ENCODE data around the gene SLC13A5. TPM values are rescaled to one million over a fixed set of nuclear protein-coding genes. Genes with fewer than 3 reads are reported as not detected.

Gene SLC13A5
- total RNA-seq, 4 donors from 2014 or later, result 0.39 TPM; not detected in 3

DNA sequence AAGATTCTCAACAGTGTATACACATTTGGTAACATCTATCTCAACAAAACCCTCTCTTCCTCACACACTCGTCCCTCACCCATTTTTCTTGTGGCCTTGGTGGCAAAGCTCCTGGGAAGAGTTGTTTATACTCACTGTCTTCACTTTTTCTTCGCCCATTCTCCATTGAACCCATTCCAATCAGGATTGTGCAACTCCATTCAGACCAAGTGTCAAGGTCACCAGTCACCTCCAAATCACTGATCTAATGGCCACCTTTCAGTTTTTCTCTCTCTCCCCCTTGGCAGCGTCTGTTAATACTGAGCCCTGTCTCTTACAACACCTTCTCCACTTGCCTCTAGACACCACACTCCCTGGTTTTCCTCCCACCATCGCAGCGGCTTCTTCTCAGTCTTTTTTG is 8.6 kb upstream of the SLC13A5 start:
- no peak overlapping the region for H3K4me3 ChIP-seq
- no peaks in the 10 kb centered on the region for H3K4me1 ChIP-seq
- WGBS, 2 donors (ENCODE audit: low coverage in 1 of 2), result 62 to 73% methylated on average over 5 of the region's 5 CpGs
- no peak overlapping the region for H3K27ac ChIP-seq
- H3K36me3 ChIP-seq, result no peaks in the 10 kb centered on the region
- TF ChIP-seq, protein P1, sequence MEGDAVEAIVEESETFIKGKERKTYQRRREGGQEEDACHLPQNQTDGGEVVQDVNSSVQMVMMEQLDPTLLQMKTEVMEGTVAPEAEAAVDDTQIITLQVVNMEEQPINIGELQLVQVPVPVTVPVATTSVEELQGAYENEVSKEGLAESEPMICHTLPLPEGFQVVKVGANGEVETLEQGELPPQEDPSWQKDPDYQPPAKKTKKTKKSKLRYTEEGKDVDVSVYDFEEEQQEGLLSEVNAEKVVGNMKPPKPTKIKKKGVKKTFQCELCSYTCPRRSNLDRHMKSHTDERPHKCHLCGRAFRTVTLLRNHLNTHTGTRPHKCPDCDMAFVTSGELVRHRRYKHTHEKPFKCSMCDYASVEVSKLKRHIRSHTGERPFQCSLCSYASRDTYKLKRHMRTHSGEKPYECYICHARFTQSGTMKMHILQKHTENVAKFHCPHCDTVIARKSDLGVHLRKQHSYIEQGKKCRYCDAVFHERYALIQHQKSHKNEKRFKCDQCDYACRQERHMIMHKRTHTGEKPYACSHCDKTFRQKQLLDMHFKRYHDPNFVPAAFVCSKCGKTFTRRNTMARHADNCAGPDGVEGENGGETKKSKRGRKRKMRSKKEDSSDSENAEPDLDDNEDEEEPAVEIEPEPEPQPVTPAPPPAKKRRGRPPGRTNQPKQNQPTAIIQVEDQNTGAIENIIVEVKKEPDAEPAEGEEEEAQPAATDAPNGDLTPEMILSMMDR (IDR thresholded peaks at IDR 0.05), result no peak
- TF ChIP-seq POLR2AphosphoS5 (IDR thresholded peaks at IDR 0.05) (no peak), EP300 (IDR thresholded peaks at IDR 0.05) (no peak), POLR2A (IDR thresholded peaks at IDR 0.05) (no peak)
- H3K27me3 ChIP-seq, result peaks cover 58% of the 10 kb centered on the region
- no peaks in the 10 kb centered on the region for H3K9me3 ChIP-seq
- no peak for ATAC-seq

DNA sequence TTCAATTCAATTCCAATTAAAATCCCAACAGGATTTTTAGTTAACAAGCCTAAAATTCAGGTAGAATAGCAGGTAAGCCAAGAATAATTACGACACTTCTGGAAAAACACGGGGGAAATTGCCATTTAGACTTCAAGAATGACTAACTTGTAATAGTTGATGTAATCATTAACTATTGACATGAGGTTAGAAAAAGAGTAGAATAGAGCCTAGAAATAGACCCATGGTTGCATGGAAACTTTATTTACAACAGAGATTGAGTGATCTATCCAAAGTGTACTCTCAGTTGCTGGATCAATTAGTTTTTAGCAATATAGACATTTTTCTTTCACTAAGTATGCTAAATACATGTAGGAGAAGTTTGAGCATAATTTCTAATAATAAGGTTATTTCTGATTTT is 3.6 kb upstream of the SLC13A5 start:
- peaks cover 0 to 14% (median 3%) of the 10 kb centered on the region in 3 donors for H3K4me1 ChIP-seq
- H3K4me3 ChIP-seq, result no peak overlapping the region
- peaks cover 0 to 28% (median 0%) of the 10 kb centered on the region in 3 donors for H3K9me3 ChIP-seq
- no peaks in the 10 kb centered on the region for H3K36me3 ChIP-seq
- H3K27me3 ChIP-seq, result peaks cover 79% of the 10 kb centered on the region
- TF ChIP-seq POLR2A (IDR thresholded peaks at IDR 0.05), result no peak
- no peak for TF ChIP-seq POLR2AphosphoS5 (IDR thresholded peaks at IDR 0.05)
- TF ChIP-seq EP300 (IDR thresholded peaks at IDR 0.05), result no peak
- TF ChIP-seq, protein P1 (IDR thresholded peaks at IDR 0.05), result no peak
- WGBS, 2 donors (ENCODE audit: low coverage in 1 of 2), result 85 to 91% methylated on average over 2 of the region's 2 CpGs
- no peak overlapping the region for H3K27ac ChIP-seq
- no peak for ATAC-seq

DNA sequence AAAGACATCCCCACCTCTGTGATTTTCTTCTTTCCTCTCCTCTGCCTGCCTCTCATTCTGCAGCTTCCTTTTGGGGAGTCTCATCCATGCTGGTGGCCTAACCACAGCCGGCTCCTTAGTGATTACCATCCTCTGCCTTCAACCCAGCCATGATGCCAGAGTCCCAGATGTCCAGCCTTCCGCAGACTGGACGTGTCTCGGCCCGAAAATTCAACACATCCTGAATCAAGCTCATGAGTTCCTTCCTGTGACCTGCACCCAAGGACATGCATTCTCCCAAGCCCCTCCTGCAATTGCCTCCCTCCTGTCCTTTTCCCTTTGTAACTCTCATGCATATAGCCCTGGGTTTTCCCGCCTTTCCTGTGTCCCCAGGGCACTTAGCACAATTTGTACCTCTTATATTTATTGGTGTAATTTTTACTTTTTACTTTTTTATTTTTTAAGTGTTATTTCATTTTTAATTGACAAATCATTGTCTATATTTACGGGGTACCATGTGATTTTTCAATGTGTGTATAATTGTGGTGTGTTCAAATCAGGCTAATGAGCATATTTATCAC is 1.2 kb upstream of the SLC13A5 start:
- TF ChIP-seq POLR2AphosphoS5 (IDR thresholded peaks at IDR 0.05), result no peak
- no peak for TF ChIP-seq POLR2A (IDR thresholded peaks at IDR 0.05)
- TF ChIP-seq EP300 (IDR thresholded peaks at IDR 0.05), result no peak
- TF ChIP-seq, protein P1 (IDR thresholded peaks at IDR 0.05), result no peak
- ATAC-seq, result no peak
- Histone ChIP-seq H3K27me3 (peaks cover 82% of the 10 kb centered on the region), H3K4me1 (peaks cover 0 to 14% (median 3%) of the 10 kb centered on the region in 3 donors), H3K4me3 (no peak overlapping the region), H3K9me3 (peaks cover 0 to 28% (median 0%) of the 10 kb centered on the region in 3 donors), H3K36me3 (no peaks in the 10 kb centered on the region), H3K27ac (no peak overlapping the region)
- WGBS, 2 donors (ENCODE audit: low coverage in 1 of 2), result 39 to 64% methylated on average over 6 of the region's 7 CpGs

DNA sequence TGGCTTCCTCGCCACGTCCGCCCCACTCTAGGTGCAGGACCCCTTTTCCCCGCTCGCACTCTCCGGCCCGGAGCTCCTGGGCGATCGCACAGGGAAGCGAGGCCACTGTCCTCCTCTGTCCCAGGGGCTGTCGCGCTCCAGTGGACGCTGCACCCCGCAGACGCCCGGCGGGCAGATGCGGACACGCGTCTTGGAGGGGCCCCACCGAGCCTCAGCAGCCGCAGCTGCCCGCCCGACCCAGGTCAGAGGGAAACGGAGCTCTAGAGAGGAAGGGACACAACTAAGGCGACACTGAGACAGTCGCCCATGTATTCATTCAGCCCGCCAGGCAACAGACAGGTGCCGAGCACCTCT is 726 bp upstream of the SLC13A5 start:
- H3K27me3 ChIP-seq, result peaks cover 82% of the 10 kb centered on the region
- peak overlapping the region in 1 of 2 donors; percentile 38 for H3K4me3 ChIP-seq
- ATAC-seq, result no peak

DNA sequence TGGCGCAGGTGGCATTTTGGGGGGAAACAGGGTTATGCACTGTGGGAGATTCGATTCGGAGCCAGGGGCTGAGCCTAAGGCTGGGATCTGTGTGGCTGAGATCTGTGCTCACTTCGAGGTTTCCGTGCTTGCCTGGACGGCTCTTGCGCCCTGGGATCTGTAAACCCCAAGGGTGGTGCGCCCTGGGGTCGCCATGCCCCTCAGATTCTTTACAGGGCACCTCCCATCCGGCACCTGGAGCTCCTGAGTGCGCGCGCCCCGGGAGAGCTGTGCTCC is 377 bp downstream of the SLC13A5 start:
- H3K27me3 ChIP-seq, result peaks cover 83% of the 10 kb centered on the region
- H3K4me3 ChIP-seq, result peak overlapping the region in 1 of 2 donors; percentile 38
- H3K36me3 ChIP-seq, result no peaks in the 10 kb centered on the region
- TF ChIP-seq EP300 (IDR thresholded peaks at IDR 0.05), result no peak
- TF ChIP-seq, protein P1 (IDR thresholded peaks at IDR 0.05), result no peak
- TF ChIP-seq POLR2AphosphoS5 (IDR thresholded peaks at IDR 0.05), result no peak
- no peak for TF ChIP-seq POLR2A (IDR thresholded peaks at IDR 0.05)
- ATAC-seq, result no peak
- 10 to 20% methylated on average over 2 to 6 of the region's 14 CpGs for WGBS, 2 donors (ENCODE audit: low coverage in 1 of 2)
- H3K9me3 ChIP-seq, result peaks cover 0 to 28% (median 0%) of the 10 kb centered on the region in 3 donors
- H3K4me1 ChIP-seq, result peaks cover 0 to 14% (median 3%) of the 10 kb centered on the region in 3 donors
- H3K27ac ChIP-seq, result no peak overlapping the region

More for the DNA sequence above, 726 bp upstream of the SLC13A5 start:
- no peak overlapping the region for H3K27ac ChIP-seq
- 7% methylated on average over 3 of the region's 29 CpGs; no CpG with 5 or more reads in 1 of the 2 donors for WGBS, 2 donors (ENCODE audit: low coverage in 1 of 2)
- TF ChIP-seq EP300 (IDR thresholded peaks at IDR 0.05) (no peak), POLR2A (IDR thresholded peaks at IDR 0.05) (no peak)
- peaks cover 0 to 28% (median 0%) of the 10 kb centered on the region in 3 donors for H3K9me3 ChIP-seq
- H3K4me1 ChIP-seq, result peaks cover 0 to 14% (median 3%) of the 10 kb centered on the region in 3 donors
- no peaks in the 10 kb centered on the region for H3K36me3 ChIP-seq
